ENCODE measurements around the gene IQSEC3. TPM values are rescaled to one million over a fixed set of nuclear protein-coding genes. Genes with fewer than 3 reads are reported as not detected.

The IQSEC3 gene
- total RNA-seq, 1 experiment from 2014 or later = 0.55 TPM

DNA sequence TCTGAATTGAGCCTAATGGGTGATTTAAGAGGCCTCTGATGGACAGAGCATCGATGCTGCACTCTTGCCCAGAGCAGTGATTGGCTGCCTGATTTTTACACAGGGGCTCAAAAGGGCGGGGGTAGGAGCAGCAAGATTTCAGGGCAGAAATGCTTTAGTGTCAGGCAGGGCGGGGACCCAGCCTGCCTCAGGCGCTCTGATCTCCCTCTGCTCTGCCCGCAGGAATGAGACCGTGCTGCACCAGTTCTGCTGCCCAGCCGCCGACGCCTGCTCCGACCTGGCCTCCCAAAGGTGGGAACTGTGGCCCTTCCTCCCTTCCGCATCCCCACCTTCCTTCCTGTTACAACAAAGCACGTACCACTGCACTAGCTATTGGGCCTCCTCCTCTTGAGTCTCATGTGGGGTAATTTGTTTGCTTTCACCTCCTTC, 32.4 kb downstream of the IQSEC3 start:
- TF ChIP-seq, protein P1, sequence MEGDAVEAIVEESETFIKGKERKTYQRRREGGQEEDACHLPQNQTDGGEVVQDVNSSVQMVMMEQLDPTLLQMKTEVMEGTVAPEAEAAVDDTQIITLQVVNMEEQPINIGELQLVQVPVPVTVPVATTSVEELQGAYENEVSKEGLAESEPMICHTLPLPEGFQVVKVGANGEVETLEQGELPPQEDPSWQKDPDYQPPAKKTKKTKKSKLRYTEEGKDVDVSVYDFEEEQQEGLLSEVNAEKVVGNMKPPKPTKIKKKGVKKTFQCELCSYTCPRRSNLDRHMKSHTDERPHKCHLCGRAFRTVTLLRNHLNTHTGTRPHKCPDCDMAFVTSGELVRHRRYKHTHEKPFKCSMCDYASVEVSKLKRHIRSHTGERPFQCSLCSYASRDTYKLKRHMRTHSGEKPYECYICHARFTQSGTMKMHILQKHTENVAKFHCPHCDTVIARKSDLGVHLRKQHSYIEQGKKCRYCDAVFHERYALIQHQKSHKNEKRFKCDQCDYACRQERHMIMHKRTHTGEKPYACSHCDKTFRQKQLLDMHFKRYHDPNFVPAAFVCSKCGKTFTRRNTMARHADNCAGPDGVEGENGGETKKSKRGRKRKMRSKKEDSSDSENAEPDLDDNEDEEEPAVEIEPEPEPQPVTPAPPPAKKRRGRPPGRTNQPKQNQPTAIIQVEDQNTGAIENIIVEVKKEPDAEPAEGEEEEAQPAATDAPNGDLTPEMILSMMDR (conservative IDR thresholded peaks at IDR 0.05) = no peak
- H3K27ac ChIP-seq (ENCODE audit: insufficient read length, low read depth, low read length) = no peak overlapping the region
- H3K56ac ChIP-seq (ENCODE audit: insufficient read length, low read depth, low read length) = no peak overlapping the region
- H2BK5ac ChIP-seq (ENCODE audit: insufficient read length, low read length) = no peak overlapping the region
- Mint-ChIP-seq H3K4me3 (peak overlapping the region; percentile 14 to 73), H3K9me3 (peaks cover 0 to 3% of the 10 kb centered on the region in 2 experiments; a peak in 2 of 5 replicates), H3K4me1 (peaks cover 31 to 45% of the 10 kb centered on the region in 2 experiments), H3K27ac (peak overlapping the region in 1 of 3 experiments; percentile 22; a peak in 1 of 7 replicates), H3K27me3 (ENCODE audit: low read depth) (peaks cover 43% of the 10 kb centered on the region), H3K36me3 (ENCODE audit: insufficient read depth in 1 of 3, low read depth in 3 of 3) (no peaks in the 10 kb centered on the region)
- H4K5ac ChIP-seq (ENCODE audit: insufficient read length, low read depth, low read length) = no peak overlapping the region
- H3K4ac ChIP-seq (ENCODE audit: low read depth, low read length) = no peak overlapping the region
- H2BK120ac ChIP-seq (ENCODE audit: low read depth, low read length, poor library complexity, severe bottlenecking) = no peak overlapping the region
- no CpG with 5 or more reads among the region's 12 CpGs for WGBS (ENCODE audit: extremely low coverage, insufficient read length, low lambda C conversion rate)
- no peak overlapping the region for H3K18ac ChIP-seq (ENCODE audit: insufficient read length, low read depth, low read length)
- peaks cover under 1% of the 10 kb centered on the region for H4K20me1 ChIP-seq (ENCODE audit: control insufficient read depth, insufficient read depth, insufficient read length)
- H3K23me2 ChIP-seq (ENCODE audit: insufficient read length, low read depth, low read length, poor library complexity, severe bottlenecking) = peaks cover 3% of the 10 kb centered on the region
- H3K27me3 ChIP-seq (ENCODE audit: insufficient read depth, low read length) = no peaks in the 10 kb centered on the region; the same call in 1 of the 2 replicates
- H2AK5ac ChIP-seq (ENCODE audit: insufficient read length, low read length) = no peak overlapping the region
- H2BK12ac ChIP-seq (ENCODE audit: insufficient read length, low read depth, low read length) = no peak overlapping the region
- H3K14ac ChIP-seq (ENCODE audit: insufficient read depth, low read length) = no peak overlapping the region
- no peak overlapping the region for H3K9ac ChIP-seq (ENCODE audit: extremely low read depth, insufficient read length, low read length)
- no peak overlapping the region for H2BK15ac ChIP-seq (ENCODE audit: low read depth, low read length)
- DNase-seq = peak; percentile 73
- H3K23ac ChIP-seq (ENCODE audit: insufficient read length, low read depth, low read length) = no peak overlapping the region
- peak overlapping the region; percentile 62 for H3K4me2 ChIP-seq (ENCODE audit: insufficient read depth, insufficient read length, low read length)
- H3K79me2 ChIP-seq (ENCODE audit: insufficient read depth, low read length) = no peaks in the 10 kb centered on the region
- H3K9me3 ChIP-seq (ENCODE audit: control insufficient read depth, low read depth, low read length) = no peaks in the 10 kb centered on the region
- no peak overlapping the region for H2AFZ ChIP-seq (ENCODE audit: low read length)
- no peak overlapping the region for H4K91ac ChIP-seq (ENCODE audit: insufficient read length, low read depth, low read length)
- peaks cover 2% of the 10 kb centered on the region; the same call in 1 of the 2 replicates for H3K4me1 ChIP-seq (ENCODE audit: insufficient read depth, low read length)
- no peaks in the 10 kb centered on the region for H3K79me1 ChIP-seq (ENCODE audit: insufficient read depth, low read depth, low read length, poor library complexity, severe bottlenecking)
- no peak overlapping the region for H3T11ph ChIP-seq (ENCODE audit: low read length)
- H2BK20ac ChIP-seq (ENCODE audit: low read depth, low read length, poor library complexity, severe bottlenecking) = no peak overlapping the region
- H4K8ac ChIP-seq (replicated peaks; ENCODE audit: insufficient read length, low read depth, low read length) = no peak overlapping the region

Data from H9 (cell line).